ENCODE results near the gene RIBC2.
A peak's percentile ranks its signal among the peaks of the same experiment; 100 is the strongest.
"Not testable (repeated sequence)": the region's sequence is repeated elsewhere in the genome, so short reads cannot be mapped to it uniquely, and the experiment has no call there.

RIBC2 gene

GRCh38 chr22:45413368-45414211, at the start of gene RIBC2, which contains the start of gene SMC1B:
RIBC2 (plus strand) TSS chr22:45413693; CDS start chr22:45413887, 194 bp downstream.
SMC1B (minus strand) TSS chr22:45413599; CDS start chr22:45413567, 32 bp downstream.
- peak; percentile 90 for DNase-seq

- no peak for DNase-seq
These were observed 46.8 kb upstream of the RIBC2 start for GRCh38 chr22:45366713-45367112.

DNA sequence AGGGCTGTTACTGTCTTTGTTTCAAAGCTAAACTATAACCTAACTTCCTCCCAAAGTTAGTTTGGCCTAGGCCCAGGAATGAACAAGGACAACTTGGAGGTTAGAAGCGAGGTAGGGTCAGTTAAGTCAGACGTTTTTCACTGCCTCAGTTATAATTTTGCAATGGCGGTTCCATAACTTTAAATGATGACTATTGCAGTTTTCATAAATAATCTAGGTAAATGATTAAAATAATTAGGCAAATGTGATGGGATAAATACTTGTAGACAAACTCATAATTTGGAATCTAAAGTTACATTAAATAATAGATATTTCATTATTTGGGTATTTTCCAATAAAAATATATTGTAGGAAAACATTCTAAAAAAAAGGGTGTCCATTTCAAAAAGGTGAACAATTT, 39.9 kb upstream of the RIBC2 start:
- DNase-seq, result not testable (repeated sequence)

GRCh38 chr22:45376009-45376408, 37.5 kb upstream of the RIBC2 start:
- DNase-seq, result no peak

DNA sequence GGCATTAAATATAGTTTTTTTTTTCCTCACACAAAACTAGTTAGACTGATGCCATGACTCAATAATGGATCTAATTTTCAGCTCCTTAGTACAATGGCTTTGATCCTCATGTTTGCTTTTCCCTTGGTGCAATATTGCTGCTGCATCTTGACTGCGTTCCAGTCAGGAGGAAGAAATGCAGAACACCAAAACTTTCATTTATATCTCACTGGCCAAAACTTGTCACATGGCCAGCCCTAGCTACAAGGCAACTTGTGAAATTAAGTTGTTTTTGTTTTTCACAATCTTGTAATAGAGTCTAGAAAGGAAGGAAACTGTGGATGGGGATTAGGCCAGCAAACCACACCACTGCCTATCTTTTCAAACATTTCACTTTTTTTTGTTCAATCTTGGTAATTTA, 36.8 kb upstream of the RIBC2 start:
- no peak for DNase-seq

GRCh38 chr22:45381348-45381747, 32.1 kb upstream of the RIBC2 start:
- no peak for DNase-seq

DNA sequence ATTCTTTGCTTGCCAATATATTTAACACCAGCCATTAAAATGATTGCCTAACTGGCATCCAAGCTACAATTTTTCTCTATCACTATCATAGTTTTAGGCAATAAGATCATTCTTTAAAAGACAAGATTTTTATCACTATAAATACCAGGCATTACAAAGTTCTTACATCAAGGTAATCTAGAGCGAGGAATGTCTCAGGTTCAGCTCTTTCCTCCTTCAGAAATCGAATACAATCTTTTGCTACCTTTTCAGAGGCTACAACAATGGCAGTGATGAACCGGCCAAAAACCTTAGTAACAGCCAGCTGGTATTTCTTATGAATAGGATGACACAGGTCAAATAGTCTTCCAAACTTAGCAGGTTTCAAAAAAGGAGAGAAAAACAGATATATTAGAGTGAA, 23.9 kb upstream of the RIBC2 start:
- DNase-seq, result no peak

DNA sequence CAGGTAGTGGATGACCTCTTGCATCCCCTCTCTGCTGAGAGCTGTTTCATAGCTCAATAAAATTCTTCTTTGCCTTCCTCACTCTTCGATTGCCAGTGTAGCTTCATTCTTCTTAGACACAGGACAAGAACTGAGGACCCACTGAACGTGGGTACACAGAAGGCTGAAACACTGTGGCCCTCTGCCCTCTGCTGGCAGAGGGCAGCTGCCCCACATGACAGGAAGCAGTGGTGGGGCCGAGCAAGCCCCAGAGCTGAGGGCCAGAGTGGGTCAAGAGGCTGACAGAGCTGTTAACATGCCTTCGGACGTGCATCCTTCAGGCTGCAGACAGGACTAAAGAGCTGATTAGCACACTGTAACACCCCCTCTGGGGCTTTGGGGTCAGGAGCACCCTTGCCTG, 15.7 kb upstream of the RIBC2 start:
- no peak for DNase-seq

- DNase-seq, result no peak
These were observed 15.3 kb upstream of the RIBC2 start for GRCh38 chr22:45398214-45398613.

- DNase-seq, result no peak
These were observed 13.6 kb upstream of the RIBC2 start for GRCh38 chr22:45399712-45400445.

- no peak for DNase-seq
These were observed 11.0 kb upstream of the RIBC2 start for GRCh38 chr22:45402466-45402985.

DNA sequence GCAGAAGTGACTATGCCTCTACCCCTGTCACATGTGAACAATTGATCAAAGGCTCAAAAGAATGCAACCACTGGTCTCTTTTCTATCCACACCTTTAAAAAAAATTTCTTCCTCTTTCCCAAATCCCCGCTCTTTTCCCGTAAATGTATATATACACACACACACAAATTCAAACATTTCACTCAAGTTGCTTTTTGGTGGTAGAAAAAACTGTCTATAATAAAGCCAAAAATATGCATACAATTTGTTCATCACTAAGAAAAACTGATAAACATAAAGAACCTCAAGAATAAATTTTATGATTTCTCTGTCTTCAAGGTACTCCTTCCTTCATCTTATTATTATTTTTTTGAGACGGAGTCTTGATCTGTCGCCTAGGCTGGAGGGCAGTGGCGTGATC, 5.7 kb upstream of the RIBC2 start:
- DNase-seq, result no peak

DNA sequence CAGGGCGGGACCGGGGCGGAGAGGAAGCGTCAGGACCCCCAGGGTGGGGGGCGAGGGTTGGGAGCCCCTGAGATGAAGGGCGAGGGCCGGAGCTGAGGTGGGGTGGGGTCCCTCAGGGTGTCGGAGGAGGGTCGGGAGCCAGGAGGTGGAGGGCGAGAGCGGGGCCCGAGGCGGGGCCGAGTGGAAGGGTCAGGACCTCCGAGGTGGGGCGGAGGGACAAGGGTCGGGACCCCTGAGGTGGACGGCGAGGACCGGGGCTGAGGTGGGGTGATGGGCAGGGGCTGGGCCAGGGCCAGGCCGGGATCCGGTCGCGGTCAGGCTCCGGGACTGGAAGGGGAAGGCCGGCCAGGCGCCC, 503 bp upstream of the RIBC2 start:
- no peak for DNase-seq

GRCh38 chr22:45418056-45418769, 4.7 kb downstream of the RIBC2 start:
- DNase-seq, result no peak

DNA sequence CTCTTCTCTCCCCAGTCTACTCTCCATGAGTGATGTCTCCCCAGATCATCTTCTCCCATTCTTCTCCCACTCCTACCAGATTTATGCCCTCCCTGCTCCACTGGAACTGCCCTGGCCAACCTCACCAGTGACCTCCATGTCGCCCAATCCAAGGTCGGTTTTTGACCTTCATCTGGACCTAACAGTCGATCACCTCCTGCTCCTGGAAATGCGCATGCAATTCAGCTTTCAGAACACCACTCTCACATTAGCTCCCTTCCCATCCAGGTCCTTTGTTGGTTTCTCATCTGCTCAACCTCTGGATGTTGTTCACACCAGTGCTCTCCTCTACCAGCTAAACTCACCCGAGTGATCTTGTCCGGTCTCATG, 5.3 kb downstream of the RIBC2 start:
- DNase-seq, result no peak

GRCh38 chr22:45420011-45420410, 6.5 kb downstream of the RIBC2 start:
- DNase-seq, result no peak

DNA sequence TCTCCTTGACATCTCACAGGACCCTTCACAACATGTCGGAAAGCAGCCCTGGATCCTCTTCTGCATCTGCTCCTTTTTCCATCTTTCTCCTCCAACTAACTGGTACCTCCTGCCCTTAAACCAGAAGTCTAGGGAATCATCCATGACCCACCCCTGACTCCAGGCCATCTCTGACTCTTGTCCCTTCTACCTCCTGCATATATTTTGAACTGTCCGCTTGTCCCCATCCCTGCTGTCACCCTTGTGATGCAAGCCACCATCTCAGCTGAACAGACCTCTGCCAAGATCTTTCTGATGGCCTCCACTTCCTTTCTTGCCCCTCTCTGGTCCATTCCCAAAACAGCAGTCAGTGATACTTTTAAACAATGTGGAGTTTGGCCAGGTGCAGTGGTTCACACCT, 7.0 kb downstream of the RIBC2 start:
- DNase-seq, result no peak

DNA sequence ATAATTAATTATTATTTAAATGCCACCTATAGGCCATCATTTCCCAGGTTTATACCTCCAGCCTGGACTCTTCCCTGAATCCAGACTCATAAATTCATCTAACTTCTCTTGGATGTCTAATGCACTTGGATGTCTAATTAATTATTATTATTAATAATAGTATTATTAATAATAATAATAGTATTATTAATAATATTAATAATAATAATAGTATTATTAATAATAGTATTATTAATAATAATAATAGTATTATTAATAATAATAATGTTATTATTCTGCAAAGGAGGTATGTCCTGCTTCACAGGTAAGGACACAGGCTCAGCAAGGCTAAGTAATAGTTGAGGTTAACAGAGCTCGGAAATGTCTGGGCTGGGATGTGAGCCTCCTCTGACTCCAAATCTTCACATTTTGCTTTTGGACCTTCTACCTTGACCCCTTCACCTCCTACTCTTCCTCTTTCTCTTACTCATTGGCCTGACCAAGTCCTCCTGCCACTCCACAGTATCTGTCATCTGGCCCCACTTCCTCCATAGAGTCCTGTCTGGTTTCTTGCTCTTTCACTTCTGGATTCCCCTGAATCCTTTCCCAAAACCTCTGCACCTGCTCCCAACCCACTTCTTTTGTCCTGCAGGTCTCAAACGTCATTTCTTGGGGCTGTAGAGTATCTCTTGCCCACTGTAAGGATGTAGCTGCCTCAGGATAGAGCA, 8.0 kb downstream of the RIBC2 start:
- DNase-seq, result no peak

DNA sequence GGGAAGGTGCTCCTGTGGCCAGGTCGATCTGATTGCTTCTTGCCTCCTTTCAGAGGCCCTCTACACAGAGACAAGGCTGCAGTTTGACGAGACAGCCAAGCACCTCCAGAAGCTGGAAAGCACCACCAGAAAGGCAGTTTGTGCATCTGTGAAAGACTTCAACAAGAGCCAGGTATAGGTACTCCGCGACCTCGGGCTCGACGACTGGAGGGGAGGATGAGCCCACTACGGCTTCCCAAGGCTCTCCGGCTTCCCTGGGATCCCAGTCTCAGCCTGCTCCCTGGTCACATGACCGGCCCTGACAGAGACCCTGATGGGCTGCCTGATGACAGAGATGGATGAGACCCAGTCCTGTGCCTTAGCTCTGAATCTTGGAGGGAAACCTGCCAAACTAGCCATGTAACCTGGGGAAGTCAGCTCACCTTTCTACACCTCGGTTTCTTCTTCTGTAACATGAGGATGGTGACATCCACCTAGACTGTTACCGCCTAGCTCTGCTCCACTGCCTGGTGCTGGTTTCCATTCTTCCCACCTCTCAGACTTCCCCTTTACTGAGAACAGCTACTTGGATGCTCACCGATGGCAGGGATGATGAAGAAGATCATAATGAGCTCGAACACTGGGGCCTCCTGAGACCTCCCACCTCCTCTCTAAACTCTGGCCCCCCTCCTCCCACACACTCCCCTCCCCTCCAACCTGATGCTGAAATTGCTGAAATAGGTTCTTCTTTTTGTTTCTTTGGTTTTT, 8.9 kb downstream of the RIBC2 start:
- no peak for DNase-seq

- no peak for DNase-seq
These were observed 10.0 kb downstream of the RIBC2 start for GRCh38 chr22:45423524-45423923.

GRCh38 chr22:45424241-45424731, 10.8 kb downstream of the RIBC2 start:
- DNase-seq, result no peak

DNA sequence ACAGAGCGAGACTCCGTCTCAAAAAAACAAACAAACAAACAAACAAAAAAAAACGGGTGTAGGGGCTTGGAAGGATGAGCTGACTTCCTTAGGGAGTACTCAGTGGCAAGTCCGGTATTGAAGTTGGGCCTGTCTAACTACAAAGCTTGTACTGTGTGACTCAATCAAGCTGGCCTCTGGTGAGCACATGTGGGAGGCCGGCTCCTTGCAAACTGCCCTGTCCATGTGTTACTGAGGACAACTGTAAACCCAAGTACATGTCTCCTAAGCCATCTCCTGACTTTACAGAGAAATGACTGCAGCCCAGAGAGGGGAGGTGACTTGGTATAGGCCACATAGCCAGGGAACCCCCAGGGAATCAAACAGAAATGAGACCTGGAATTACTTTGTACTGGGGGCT, 11.6 kb downstream of the RIBC2 start:
- no peak for DNase-seq

Measured in COR-L47 (cell line).